ENCODE measurements around the gene KRTAP4-16. TPM values are rescaled to one million over a fixed set of nuclear protein-coding genes. Genes with fewer than 3 reads are reported as not detected.

The KRTAP4-16 gene
- total RNA-seq, result not detected in 2 replicates

GRCh38 chr17:41101586-41102259, at the start of gene KRTAP4-16:
KRTAP4-16 (minus strand) TSS chr17:41102209; CDS start chr17:41102209, 0 bp downstream.

GRCh38 chr17:41149652-41149985, 47.6 kb upstream of the KRTAP4-16 start, which contains the start of gene KRTAP4-5:
KRTAP4-5 (minus strand) TSS chr17:41149825; CDS start chr17:41149767, 58 bp downstream.

GRCh38 chr17:41140360-41141131, 38.5 kb upstream of the KRTAP4-16 start, which contains the start of gene KRTAP4-6:
KRTAP4-6 (minus strand) TSS chr17:41140544; CDS start chr17:41140487, 57 bp downstream.

GRCh38 chr17:41123991-41124371, 22.0 kb upstream of the KRTAP4-16 start, which contains the start of gene KRTAP4-12:
KRTAP4-12 (minus strand) TSS chr17:41124182; CDS start chr17:41124122, 60 bp downstream.

GRCh38 chr17:41117846-41118386, 15.9 kb upstream of the KRTAP4-16 start, which contains the start of gene KRTAP4-11:
KRTAP4-11 (minus strand) TSS chr17:41118373; CDS start chr17:41118315, 58 bp downstream.

GRCh38 chr17:41105347-41105746, 3.3 kb upstream of the KRTAP4-16 start, which contains the start of gene KRTAP4-9:
KRTAP4-9 (plus strand) TSS chr17:41105389; CDS start chr17:41105389, 0 bp downstream.

GRCh38 chr17:41098042-41098441, 4.0 kb downstream of the KRTAP4-16 start, which contains the start of gene KRTAP4-8:
KRTAP4-8 (minus strand) TSS chr17:41098142; CDS start chr17:41098084, 58 bp downstream.

GRCh38 chr17:41084100-41084856, 17.7 kb downstream of the KRTAP4-16 start, which contains the start of gene KRTAP4-7:
KRTAP4-7 (plus strand) TSS chr17:41084150; CDS start chr17:41084207, 57 bp downstream.

GRCh38 chr17:41065829-41066624, 36.0 kb downstream of the KRTAP4-16 start, which contains the start of gene KRTAP2-4:
KRTAP2-4 (minus strand) TSS chr17:41065879; CDS start chr17:41065845, 34 bp downstream.

GRCh38 chr17:41060052-41060604, 41.9 kb downstream of the KRTAP4-16 start, which contains the start of gene KRTAP2-3:
KRTAP2-3 (minus strand) TSS chr17:41060114; CDS start chr17:41060050, 64 bp downstream.

GRCh38 chr17:41055130-41055529, 46.9 kb downstream of the KRTAP4-16 start, which contains the start of gene KRTAP2-2:
KRTAP2-2 (minus strand) TSS chr17:41055230; CDS start chr17:41055211, 19 bp downstream.

Other genes starting within 250 kb of the KRTAP4-16 start
- gene KRT12, start 235.0 kb downstream of the KRTAP4-16 start, total RNA-seq, result not detected in 2 replicates
- gene KRT20, start 217.0 kb downstream of the KRTAP4-16 start, total RNA-seq, result not detected in 2 replicates
- under 0.01 and 0.46 TPM in 2 replicates for gene KRT23, start 164.6 kb downstream of the KRTAP4-16 start, total RNA-seq
- gene KRT39, start 135.3 kb downstream of the KRTAP4-16 start, total RNA-seq, result not detected in 2 replicates
- gene KRT40, start 117.9 kb downstream of the KRTAP4-16 start, total RNA-seq, result not detected in 2 replicates
- gene KRTAP3-3, start 108.0 kb downstream of the KRTAP4-16 start, total RNA-seq, result not detected in 2 replicates
- not detected in 2 replicates for gene KRTAP3-2, start 102.3 kb downstream of the KRTAP4-16 start, total RNA-seq
- not detected in 2 replicates for gene KRTAP3-1, start 93.1 kb downstream of the KRTAP4-16 start, total RNA-seq
- gene KRTAP1-5, start 75.0 kb downstream of the KRTAP4-16 start, total RNA-seq, result 0.57 and 0.83 TPM in 2 replicates
- gene KRTAP1-4, start 72.0 kb downstream of the KRTAP4-16 start, total RNA-seq, result not detected in 2 replicates
- not detected in 2 replicates for gene KRTAP1-3, start 67.3 kb downstream of the KRTAP4-16 start, total RNA-seq
- gene KRTAP1-1, start 60.8 kb downstream of the KRTAP4-16 start, total RNA-seq, result not detected in 2 replicates
- gene KRTAP2-1, start 54.9 kb downstream of the KRTAP4-16 start, total RNA-seq, result not detected in 2 replicates
- gene KRTAP2-2, start 47.0 kb downstream of the KRTAP4-16 start, total RNA-seq, result not detected in 2 replicates
- not detected in 2 replicates for gene KRTAP2-3, start 42.1 kb downstream of the KRTAP4-16 start, total RNA-seq
- not detected in 2 replicates for gene KRTAP2-4, start 36.3 kb downstream of the KRTAP4-16 start, total RNA-seq
- not detected in 2 replicates for gene KRTAP4-7, start 18.1 kb downstream of the KRTAP4-16 start, total RNA-seq
- gene KRTAP4-8, start 4.1 kb downstream of the KRTAP4-16 start, total RNA-seq, result not detected in 2 replicates
- not detected in 2 replicates for gene KRTAP4-9, start 3.2 kb upstream of the KRTAP4-16 start, total RNA-seq
- gene KRTAP4-11, start 16.2 kb upstream of the KRTAP4-16 start, total RNA-seq, result not detected in 2 replicates
- gene KRTAP4-12, start 22.0 kb upstream of the KRTAP4-16 start, total RNA-seq, result not detected in 2 replicates
- gene KRTAP4-6, start 38.3 kb upstream of the KRTAP4-16 start, total RNA-seq, result not detected in 2 replicates
- gene KRTAP4-5, start 47.6 kb upstream of the KRTAP4-16 start, total RNA-seq, result not detected in 2 replicates
- gene KRTAP4-4, start 58.5 kb upstream of the KRTAP4-16 start, total RNA-seq, result not detected in 2 replicates
- not detected in 2 replicates for gene KRTAP4-3, start 66.0 kb upstream of the KRTAP4-16 start, total RNA-seq
- gene KRTAP4-2, start 76.0 kb upstream of the KRTAP4-16 start, total RNA-seq, result not detected in 2 replicates
- not detected in 2 replicates for gene KRTAP4-1, start 82.7 kb upstream of the KRTAP4-16 start, total RNA-seq
- not detected in 2 replicates for gene KRTAP9-1, start 87.7 kb upstream of the KRTAP4-16 start, total RNA-seq
- not detected in 2 replicates for gene KRTAP9-2, start 124.4 kb upstream of the KRTAP4-16 start, total RNA-seq
- not detected in 2 replicates for gene KRTAP9-3, start 130.2 kb upstream of the KRTAP4-16 start, total RNA-seq
- not detected in 2 replicates for gene KRTAP9-8, start 135.8 kb upstream of the KRTAP4-16 start, total RNA-seq
- gene KRTAP9-4, start 147.5 kb upstream of the KRTAP4-16 start, total RNA-seq, result not detected in 2 replicates
- gene KRTAP9-9, start 153.2 kb upstream of the KRTAP4-16 start, total RNA-seq, result not detected in 2 replicates
- gene KRTAP9-6, start 163.2 kb upstream of the KRTAP4-16 start, total RNA-seq, result not detected in 2 replicates
- not detected in 2 replicates for gene KRTAP9-7, start 173.5 kb upstream of the KRTAP4-16 start, total RNA-seq
- not detected in 2 replicates for gene KRTAP29-1, start 200.6 kb upstream of the KRTAP4-16 start, total RNA-seq
- not detected in 2 replicates for gene KRTAP16-1, start 207.1 kb upstream of the KRTAP4-16 start, total RNA-seq
- not detected in 2 replicates for gene KRTAP17-1, start 213.5 kb upstream of the KRTAP4-16 start, total RNA-seq
- not detected in 2 replicates for gene KRT33A, start 248.6 kb upstream of the KRTAP4-16 start, total RNA-seq